EL (cell line): ENCODE measurements around the gene IL19.
"Not testable (repeated sequence)": the region's sequence is repeated elsewhere in the genome, so short reads cannot be mapped to it uniquely, and the experiment has no call there.

Source experiments
- DNase-seq: peaks from one replicate; pipeline ENCODE4 v3.0.0-alpha.2; 2016

The IL19 gene

DNA sequence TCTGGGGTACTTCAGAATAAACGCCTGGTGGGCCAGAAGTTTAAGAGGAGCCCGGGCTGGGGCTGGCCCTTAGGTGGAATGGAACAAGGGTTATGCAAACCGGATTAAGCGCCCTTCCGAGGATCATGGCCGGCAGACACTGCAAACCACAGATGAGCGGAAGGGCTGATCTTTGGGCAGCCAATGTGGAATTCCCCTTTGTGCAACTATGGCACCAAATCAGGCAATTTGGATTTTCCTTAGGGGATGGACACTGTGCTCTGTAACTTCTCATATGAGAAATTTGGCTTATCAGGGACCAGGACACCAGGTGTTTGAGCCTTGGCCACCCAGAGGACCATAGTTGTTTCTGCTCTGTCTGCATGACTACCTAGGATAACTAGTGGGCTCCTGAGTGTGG is 7.5 kb downstream of the IL19 start:
- DNase-seq: no peak

DNA sequence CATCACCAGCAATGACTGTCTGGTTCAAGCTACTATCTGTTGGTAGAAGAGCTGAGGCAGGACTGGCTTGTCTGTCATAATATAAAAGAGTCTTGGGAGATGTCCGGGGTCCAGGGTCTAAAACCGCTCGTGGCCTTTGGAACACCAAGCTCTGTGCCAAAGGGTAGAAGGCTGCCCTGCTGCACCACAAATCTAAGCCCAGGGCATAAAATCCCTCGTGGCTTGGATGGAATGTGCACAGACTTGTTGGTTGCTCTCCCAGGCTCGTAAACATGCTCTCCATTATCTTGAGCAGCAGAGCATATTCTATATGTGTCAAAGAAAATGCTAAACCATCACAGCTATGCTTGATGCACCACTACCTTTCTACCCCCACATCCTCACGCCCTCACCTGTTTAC is 8.3 kb downstream of the IL19 start:
- DNase-seq: not testable (repeated sequence)

DNA sequence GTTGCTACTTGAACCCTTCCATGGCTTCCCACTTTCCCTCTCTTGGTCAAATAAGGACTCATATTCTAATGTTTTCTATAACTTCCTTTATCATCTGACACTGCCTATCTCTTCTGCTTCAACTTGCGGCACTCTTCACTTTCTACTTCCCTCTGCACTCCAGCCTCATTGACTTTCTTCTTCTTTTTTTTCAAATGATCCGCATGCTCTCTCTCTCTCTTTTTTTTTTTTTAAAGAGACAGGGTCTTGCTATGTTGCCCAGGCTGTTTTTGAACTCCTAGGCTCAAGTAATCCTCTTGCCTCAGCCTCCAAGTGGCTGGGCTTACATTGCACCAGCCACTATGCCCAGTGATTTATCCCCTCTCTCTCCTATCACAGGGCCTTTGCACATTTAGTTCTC is 9.1 kb downstream of the IL19 start:
- no peak for DNase-seq

DNA sequence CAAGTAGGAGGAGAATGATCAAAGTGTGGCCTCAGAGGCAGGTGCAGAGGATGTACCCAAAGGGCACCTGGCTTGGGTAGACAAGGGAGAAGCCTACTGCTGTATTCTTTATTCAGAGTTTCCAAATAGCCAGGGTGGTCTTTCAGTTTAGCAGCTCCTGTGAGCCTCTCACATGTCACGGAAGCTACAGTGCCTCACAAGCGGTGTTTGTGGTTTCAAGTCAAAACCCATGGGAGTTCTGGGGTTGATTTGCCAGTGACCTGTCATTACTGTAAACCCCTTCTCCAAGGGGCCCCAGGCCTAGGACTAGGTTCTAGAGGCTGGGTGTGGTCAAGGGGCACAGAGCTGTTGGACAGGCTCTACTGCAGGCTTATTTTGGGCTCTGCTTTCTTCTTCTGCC is 11.9 kb downstream of the IL19 start:
- no peak for DNase-seq

DNA sequence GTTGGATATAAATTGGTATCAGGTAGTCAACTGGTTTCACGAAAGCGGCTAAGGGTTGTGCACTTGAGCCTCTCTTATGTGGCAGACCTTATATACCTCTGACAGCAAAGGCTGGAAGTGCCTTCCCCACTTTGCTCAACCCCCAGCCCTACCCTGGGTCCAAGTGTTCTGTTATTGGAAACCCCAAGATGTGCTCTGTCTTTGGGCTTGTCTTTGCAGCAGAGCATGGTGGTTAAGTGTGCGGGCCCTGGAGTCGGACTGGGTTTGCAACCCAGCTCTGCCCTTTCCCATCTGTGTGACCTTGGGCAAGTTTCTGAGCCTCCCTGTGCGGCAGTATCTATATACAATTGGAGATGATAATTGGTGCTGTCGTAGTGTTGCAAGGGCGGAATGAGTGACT is 12.9 kb downstream of the IL19 start:
- no peak for DNase-seq

DNA sequence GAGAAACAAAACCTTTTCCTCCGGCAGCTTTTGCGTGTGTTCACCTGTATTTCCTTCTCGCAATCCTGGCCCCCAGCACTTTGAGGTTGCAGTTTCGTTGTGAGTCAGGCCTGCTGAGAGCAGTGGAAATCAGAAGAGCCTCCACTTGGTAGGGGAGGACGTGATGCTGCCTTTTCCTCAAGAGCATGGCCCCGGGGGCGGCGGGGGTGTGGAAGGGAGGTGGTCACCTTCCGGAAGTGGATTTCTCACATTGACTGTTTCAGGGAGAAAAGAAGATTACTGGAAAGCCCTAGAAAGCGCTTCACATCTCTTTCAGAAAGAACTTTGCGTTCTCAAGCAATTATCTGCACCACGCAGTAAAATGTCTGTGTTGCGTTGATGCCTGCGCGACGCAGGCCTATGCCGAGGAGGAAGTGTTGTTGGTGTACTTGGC is 13.9 kb downstream of the IL19 start:
- no peak for DNase-seq

DNA sequence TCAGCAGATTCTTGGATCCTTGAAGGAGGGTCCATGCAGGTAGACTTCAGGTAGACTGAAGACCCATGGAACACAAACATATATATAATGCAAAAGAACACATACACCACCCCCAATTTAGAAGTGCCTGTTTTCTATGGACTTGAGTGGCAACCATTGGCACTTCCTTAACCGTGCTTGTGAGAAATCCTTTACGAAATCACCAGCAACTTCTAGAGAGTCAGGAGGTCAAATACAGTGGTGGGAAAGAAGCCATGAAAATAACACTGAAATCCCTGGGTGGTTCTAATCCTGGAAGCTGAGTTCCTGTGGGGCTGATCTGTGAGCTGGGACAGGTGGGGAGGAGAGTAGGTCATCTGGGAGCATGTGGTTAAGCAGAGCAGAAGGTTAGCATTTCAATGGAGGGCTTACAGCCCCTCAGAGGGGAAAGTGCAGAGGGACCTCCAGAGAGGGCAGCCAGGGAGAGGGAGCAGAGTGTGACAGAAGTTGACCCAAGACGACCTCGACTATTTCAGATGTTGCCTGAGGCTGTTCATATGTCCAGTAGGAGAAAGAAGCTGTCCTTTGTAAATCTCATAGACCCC is 14.7 kb downstream of the IL19 start:
- DNase-seq: no peak

DNA sequence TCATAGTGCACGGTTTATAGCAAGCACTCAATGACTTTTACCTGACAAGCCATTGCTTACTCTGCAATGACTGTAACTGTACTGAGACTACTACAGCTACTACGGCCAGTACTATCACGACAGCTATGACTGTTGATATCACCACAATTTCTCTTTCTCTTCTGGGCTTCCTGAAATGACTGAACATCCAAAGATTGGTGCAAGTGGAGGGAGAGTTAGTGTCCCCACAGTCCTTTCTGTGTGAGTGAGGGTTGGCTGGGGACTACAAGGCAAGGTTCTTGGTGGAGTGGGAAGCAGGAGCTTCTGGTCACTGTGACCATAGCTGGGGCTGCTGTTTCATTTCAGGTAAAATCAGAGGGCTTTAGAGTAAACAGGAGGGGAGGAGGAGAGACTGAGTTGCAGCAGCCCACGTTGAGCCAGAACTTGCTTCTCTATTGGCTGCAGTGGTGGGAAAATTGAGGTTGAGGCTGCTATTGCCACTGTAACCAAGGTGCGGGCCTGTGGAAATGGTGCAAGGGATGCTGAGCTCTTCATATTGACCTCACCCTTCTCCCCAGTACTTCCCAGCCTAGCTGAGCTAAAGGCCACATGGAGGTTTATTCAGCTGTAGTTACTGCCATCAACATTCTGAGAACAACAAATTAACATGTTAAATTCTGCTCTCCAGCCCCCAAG is 15.8 kb downstream of the IL19 start:
- no peak for DNase-seq

DNA sequence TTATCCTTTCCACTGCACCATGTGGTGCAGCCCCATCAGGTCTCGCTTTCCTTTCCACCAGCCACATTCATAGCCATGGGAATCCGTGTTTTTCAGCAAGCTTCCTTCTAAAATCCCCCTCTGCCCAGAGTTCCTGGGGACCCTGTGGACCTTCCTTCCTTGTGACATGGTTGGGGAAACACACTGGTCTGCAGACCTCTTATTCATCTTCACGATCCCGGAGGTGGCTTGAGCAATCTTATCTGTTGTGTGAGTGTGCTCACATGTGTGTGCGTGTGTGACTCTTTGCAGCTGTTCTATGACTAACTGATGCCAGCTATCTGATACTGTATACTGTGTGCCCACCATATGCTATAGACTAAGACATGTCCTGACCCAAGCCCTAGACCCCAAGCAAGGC is 17.3 kb downstream of the IL19 start:
- DNase-seq: no peak

DNA sequence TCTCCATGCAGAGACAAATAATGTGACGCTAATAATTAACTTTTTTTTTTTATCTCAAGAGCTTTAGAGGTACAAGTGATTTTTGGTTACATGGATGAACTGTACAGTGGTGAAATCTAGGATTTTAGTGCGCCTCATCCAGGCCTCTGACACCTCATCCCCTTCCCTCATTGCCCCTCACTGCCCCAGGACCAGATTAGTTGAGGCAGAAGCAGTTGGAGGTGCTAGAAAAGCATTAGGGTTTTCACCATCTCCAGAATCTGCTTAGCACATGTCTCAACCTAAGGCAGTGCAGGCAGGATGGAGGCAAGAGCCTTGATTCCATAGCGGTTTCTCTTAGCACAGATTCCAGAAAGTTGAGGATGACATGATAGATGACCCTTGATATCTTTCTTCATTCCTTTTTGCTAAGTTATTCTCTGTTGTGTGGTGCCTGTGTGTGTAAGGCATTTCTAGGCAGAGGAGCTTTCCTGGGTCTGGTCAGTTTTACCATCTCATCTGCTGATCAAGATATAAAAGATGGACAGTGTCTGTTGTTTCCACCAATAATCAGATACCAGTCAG is 18.0 kb downstream of the IL19 start:
- no peak for DNase-seq

DNA sequence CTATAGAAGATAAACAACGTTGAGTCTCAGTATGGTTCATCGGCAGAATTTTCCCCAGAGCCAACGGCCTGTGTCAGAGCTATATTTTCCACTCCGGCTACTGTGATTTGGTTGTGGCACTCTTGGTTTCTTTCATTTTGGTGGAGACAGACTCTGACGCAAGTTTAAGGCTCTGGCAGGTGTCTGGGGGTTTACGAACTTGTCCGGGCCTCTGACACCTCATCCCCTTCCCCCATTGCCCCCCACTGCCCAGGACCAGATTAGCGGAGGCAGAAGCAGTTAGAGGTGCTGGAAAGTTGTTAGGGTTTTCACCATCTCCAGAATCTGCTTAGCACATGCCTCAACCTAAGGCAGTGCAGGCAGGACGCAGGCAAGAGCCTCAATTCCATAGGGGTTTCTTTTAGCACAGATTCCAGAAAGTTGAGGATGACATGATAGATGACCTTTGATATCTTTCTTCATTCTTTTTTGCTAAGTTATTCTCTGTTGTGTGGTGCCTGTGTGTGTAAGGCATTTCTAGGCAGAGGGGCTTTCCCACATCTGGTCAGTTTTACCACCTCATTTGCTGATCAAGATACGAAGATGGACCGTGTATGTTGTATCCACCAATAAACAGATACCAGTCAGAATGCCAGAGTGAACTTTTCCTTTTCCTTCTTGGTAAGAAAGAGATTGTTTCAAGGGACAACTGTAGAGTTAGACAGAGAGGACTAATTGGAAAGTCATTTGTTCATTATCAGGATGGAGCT is 20.1 kb downstream of the IL19 start:
- no peak for DNase-seq

DNA sequence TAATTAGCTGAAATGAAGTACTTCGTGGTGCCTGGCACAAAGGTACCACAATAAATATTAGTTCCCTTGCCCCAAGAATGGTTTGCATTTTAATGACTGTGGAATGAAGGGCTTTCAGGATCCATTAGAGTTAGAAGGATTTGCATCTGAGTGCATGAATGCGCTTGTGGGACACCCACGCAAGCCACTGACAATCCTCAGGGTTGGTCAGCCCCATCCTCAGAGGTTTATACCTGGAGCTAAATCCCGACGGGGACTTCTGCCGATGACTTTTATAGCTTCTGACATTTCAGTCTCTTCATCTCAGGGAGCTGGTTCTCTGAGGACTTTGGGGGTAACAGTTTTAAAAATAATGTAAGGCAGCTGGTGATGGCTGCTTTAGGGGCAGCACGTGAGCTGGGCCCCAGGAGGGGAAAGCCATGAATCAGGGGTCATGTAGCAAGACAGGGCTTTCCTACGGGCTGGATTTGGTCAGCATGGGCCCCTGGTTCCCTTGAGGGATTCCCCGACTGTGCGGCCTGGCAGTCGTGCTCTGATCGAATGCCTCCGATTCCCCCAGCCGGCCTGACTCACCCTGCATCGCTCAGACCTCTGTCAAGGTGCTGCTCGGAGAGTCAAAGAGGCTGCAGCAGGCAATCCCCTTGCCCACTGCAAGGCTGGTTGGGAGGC is 22.5 kb downstream of the IL19 start:
- no peak for DNase-seq

DNA sequence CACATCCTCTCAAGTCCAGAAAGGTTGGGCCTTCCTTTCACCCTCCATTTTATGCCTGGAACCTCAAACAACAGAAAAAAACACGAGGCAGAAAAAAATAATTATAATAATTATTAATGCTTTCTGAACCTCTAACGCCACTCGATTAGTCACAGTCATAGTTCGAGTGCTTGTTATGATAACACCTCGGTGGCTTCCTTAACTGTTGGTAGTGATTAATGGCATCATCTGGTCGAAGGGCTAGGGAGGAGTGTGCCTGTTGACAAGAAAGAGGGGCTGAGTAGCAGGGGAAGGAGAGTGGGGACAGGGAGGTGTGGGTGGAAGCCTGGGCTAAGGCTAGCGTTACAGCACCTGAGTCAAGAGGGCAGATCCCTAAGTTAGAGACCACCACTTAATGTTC is 23.0 kb downstream of the IL19 start:
- DNase-seq: no peak

DNA sequence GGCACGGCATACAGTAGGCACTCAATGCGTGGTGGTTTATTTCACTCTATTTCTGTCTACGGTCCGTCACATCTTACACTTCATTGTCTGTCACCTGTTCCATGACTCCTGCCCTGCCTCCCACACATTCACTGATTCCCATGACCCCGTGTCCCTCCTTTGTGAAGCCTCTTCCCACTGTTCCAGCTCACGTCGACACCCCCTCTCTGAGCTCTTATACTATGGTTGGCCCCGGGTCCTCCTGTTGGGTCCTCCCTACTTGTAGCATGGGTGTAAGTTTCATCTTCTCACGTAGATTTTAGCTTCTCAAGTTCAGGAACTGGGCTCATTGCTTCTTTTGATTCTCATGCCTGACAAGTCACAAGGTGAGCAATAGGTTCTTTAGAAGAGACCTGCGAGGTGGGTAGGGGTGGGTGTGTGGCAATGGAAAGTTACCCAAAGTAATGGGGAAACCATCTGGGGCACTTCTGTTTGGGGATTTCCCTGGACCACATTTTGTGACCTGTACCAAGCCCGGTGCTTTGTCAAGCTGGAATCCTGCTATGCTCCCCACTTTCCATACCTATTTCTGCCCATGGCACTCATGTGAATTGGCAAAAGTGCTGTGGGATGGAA is 23.8 kb downstream of the IL19 start:
- no peak for DNase-seq

DNA sequence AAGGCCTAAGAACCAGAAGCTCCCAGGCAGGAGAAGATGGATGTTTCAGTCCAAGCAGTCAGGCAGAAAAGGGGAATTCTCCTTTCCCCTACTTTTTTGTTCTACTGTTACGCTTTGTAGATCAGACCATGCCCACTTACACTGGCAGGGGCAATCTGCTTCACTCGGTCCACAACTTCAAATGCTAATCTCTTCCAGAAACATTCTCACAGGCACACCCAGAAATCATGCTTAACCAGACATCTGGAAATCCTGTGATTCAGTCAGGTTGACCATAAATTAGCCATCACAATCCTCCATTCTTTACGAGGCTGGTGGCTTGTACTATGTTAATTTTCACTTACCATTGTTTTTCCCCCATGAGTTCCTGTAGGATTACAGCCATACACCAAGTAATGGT is 25.5 kb downstream of the IL19 start:
- no peak for DNase-seq

DNA sequence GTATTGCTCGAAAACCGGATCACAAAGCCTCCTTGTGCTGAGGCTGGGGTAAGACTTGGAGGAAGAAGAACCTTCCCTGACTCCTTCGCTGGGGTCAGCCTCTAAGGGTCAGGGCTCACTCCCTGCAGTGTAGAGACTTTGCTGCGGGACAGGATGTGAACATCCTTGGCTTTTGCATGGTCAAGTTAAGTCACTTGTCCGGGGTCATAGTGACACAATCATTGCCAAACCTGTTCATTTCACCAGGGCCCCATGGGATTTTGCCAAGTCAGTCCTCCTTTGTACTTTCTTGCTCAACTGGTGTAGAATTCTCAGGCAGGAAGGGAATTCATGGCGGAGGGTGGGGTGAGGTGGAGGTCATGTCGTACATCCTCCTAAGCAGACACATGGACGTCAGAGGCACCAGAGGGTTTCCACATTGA is 26.4 kb downstream of the IL19 start:
- DNase-seq: no peak

DNA sequence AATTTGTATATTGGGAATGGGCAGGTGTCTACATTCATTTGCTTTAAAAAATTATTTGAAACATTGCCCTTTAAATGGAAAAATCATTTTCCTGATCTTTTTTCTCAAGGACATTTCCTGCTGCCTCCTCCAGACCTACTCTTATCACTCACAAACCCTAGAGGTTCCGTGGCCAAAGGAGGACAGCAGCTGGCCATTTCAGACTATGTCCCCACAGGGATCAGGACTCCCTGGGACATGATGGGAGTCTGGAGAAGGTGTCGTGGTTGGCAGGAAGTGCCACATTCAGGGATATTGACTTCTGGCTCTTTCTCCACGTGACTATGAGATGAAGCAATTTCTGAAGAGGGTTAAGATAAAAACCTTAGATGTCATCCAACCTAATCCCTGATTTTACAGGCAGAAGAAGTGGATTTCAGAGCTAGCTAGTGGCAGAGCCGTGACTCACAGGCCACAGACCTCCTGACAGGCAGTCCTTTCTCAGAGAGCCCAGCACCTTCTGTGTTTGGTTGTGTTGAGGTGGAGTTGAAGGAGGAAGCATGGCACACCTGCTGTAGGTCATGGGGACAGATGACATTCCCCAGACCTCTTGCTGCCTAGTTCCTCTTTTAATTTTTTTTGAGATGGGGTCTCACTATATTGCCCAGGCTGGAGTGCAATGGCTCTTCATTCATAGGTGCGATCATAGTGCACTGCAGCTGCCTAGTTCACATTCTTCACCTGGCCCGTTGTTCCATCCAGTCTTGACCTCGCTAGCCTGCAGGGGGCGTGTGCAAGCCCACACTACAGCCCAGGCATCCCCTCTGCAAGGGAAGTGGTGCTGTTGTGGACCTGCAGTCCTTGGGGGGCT is 27.2 kb downstream of the IL19 start:
- no peak for DNase-seq

DNA sequence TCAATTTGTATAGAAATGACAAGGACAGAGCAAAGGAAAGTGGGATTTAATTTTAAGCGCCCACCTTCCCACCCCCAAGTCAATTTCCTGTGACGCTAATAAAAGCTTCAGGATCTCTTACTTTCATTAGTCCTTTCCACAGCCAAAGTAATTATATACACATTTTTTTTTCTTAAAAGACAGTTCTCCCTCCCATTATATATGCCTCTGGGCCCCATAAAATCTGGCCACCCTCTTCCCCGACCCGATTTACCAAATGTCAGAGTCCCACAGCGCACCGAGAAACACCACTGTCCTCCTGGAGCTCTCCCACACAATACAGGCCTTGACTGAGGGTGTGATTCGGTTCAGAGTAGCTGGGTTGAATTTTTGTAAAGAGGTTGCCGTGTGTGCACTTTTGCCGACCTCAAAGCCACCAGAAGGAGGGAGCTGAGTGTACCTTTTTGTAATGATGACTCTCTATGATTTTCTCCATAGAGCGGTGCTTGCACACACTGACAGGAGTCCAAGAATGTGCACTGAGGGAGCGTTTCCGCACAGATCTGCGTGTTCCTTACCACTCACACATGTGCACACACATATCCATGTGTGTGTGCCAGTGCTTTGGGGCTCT is 27.9 kb downstream of the IL19 start:
- DNase-seq: no peak

DNA sequence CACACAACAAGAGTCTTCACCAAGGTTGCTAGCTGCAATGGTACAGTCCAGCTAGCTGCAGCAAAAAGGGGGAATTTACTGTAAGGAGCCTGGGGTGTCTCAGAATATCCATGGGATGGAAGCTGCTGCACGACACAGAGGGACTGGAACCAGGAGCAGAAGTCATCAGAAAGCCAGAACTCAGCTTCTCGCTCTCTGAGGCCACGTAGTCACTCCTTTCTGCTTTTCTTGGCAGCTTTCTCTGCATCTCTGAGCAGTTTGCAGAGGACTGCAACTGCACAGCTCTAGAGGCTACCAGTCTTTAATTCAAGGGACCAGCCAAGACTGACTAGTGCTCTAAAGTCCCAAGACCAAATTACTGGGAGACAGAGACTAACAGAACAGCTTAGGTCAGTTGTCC is 28.7 kb downstream of the IL19 start:
- DNase-seq: no peak

DNA sequence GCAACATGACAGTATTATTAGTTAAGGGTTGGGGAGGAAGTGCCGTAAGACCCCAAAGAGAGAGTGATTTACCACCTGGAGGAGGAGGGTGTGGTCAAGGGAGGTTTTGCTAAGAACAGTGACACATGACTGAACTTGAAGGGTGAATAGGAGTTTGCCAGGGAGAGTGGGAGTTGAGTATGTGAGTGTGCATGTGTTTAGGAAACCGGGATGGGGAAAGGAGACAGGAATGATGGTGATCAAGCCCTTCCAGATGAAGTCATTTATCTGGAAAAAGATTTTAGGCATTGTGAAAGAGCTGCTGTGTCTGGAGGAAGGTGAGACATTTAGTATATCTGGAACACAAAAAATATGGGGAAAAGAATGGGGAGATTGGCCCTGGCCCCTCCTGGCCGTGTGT is 29.8 kb downstream of the IL19 start:
- no peak for DNase-seq

DNA sequence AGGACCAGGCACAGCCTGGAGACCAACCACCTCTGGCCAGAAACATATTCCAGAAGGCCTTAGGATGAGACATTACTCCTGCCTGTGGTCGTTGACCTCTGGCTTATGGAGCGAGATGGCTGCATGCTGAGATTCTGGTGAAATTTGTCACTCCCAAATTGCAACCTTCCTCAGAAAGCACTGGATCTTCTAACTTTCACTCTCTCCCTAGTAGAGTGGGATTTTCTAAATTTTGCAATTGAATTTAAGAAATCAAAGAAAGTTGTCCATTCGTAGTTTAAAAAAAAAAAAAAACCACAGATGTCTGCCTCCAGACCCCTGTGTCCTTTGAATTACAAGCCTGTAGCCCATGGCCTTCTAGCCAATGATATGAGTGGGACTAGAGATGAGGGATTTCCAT is 30.3 kb downstream of the IL19 start:
- no peak for DNase-seq

DNA sequence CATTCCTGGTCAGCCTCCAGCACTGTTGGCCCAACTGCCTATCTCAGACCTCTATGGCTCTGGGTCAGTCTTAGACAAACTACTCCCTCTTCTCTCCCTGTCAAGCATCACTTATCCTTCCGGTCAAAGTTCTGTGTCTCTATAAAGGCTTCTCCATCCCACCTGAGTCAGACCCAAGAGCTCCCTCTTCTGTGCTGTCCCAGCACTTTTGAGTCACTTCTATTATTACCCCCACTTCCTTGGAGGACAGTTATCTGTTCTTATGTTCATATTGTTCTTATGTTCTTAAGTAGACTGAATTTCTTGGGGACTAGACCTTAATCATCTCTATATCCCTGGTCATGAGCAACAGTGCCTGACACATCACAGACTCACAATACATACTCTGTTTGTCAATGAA is 30.9 kb downstream of the IL19 start:
- no peak for DNase-seq
